HG03135 (cell line): ENCODE measurements around the gene TBC1D5.

Experiments used
- ATAC-seq: cut with Tn5 transposase; IDR thresholded peaks from one replicate; pipeline ENCODE4 v1.9.1; 2021; ENCODE audit warnings: mild to moderate bottlenecking, moderate library complexity; ENCODE audit not compliant: unreplicated experiment

The TBC1D5 gene

GRCh38 chr3:17125738-17126442, 616.5 kb downstream of the TBC1D5 start:
- ATAC-seq = no peak

- no peak for ATAC-seq
Observed at GRCh38 chr3:17122758-17123157, 619.7 kb downstream of the TBC1D5 start.

- no peak for ATAC-seq
Observed at GRCh38 chr3:17121336-17121735, 621.1 kb downstream of the TBC1D5 start.

- ATAC-seq = no peak
Observed at GRCh38 chr3:17120115-17120514, 622.3 kb downstream of the TBC1D5 start.

- ATAC-seq = no peak
Observed at GRCh38 chr3:17119201-17120072, 623.0 kb downstream of the TBC1D5 start.

GRCh38 chr3:17118771-17119170, 623.7 kb downstream of the TBC1D5 start:
- no peak for ATAC-seq

- ATAC-seq = no peak
Observed at GRCh38 chr3:17116007-17116600, 626.3 kb downstream of the TBC1D5 start.

- ATAC-seq = no peak
Observed at GRCh38 chr3:17115186-17115585, 627.2 kb downstream of the TBC1D5 start.

- ATAC-seq = no peak
Observed at GRCh38 chr3:17111586-17111985, 630.8 kb downstream of the TBC1D5 start.

- no peak for ATAC-seq
Observed at GRCh38 chr3:17110660-17111396, 631.6 kb downstream of the TBC1D5 start.
